Measurements from ENCODE around the gene CCDC40.

GRCh38 chr17:80105762-80106161 lies 69.3 kb downstream of the CCDC40 start:
- TF ChIP-seq, protein P1, sequence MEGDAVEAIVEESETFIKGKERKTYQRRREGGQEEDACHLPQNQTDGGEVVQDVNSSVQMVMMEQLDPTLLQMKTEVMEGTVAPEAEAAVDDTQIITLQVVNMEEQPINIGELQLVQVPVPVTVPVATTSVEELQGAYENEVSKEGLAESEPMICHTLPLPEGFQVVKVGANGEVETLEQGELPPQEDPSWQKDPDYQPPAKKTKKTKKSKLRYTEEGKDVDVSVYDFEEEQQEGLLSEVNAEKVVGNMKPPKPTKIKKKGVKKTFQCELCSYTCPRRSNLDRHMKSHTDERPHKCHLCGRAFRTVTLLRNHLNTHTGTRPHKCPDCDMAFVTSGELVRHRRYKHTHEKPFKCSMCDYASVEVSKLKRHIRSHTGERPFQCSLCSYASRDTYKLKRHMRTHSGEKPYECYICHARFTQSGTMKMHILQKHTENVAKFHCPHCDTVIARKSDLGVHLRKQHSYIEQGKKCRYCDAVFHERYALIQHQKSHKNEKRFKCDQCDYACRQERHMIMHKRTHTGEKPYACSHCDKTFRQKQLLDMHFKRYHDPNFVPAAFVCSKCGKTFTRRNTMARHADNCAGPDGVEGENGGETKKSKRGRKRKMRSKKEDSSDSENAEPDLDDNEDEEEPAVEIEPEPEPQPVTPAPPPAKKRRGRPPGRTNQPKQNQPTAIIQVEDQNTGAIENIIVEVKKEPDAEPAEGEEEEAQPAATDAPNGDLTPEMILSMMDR (IDR thresholded peaks at IDR 0.05), result no peak
- no peak for TF ChIP-seq POLR2A (IDR thresholded peaks at IDR 0.05)

All from Peyer's patch (tissue), 4 donors.